ENCODE measurements around the gene SHISA9. TPM values are rescaled to one million over a fixed set of nuclear protein-coding genes. Genes with fewer than 3 reads are reported as not detected.

The SHISA9 gene
- total and polyA plus RNA-seq, 2 donors (not counting 1 experiment from before 2014, with no cell fraction given) = 0.03 to 0.07 TPM

- 31% methylated on average over 3 of the region's 5 CpGs for WGBS (ENCODE audit: insufficient coverage)
- H3K27me3 Mint-ChIP-seq = peaks cover 36% of the 10 kb centered on the region
- POLR2A ChIA-PET = no interaction called here
These were observed 6.4 kb downstream of the SHISA9 start for GRCh38 chr16:12907670-12908233.

GRCh38 chr16:12917246-12917645 is 15.8 kb downstream of the SHISA9 start:
- ATAC-seq (ENCODE audit: low read depth) (no peak), DNase-seq (no peak)
- TF ChIP-seq CTCF (IDR thresholded peaks at IDR 0.05) (no peak), EZH2 (IDR thresholded peaks at IDR 0.05; ENCODE audit: borderline replicate concordance, insufficient read depth, low read depth, low read length, poor library complexity, severe bottlenecking) (no peak)
- POLR2A ChIA-PET = no interaction called here
- no peak overlapping the region for H3K9ac ChIP-seq (ENCODE audit: low read length)
- no peak overlapping the region for H3K4me2 ChIP-seq (replicated peaks; ENCODE audit: low read depth, low read length, poor library complexity, severe bottlenecking)
- H3K4me1 ChIP-seq (ENCODE audit: control insufficient read depth in 2 of 2, insufficient read depth in 2 of 2, low read length in 2 of 2) = no peaks in the 10 kb centered on the region
- H3K27me3 Mint-ChIP-seq = peaks cover 23% of the 10 kb centered on the region
- H3K36me3 ChIP-seq (replicated peaks in 1 of 2; ENCODE audit: control extremely low read depth in 1 of 2, control insufficient read depth in 1 of 2, extremely low read depth in 1 of 2, insufficient read depth in 2 of 2, low read length in 1 of 2) = no peaks in the 10 kb centered on the region
- no peaks in the 10 kb centered on the region for H4K20me1 ChIP-seq (ENCODE audit: control insufficient read depth, insufficient read depth, low read length, poor library complexity, severe bottlenecking)
- no peaks in the 10 kb centered on the region for H3K9me3 Mint-ChIP-seq (ENCODE audit: insufficient read depth)
- H3K27me3 ChIP-seq (replicated peaks in 1 of 4; ENCODE audit: control extremely low read depth in 1 of 4, control insufficient read depth in 3 of 4, insufficient read depth in 4 of 4, low read length in 3 of 4) = peaks cover 0 to 3% (median 1%) of the 10 kb centered on the region in 4 experiments
- WGBS (ENCODE audit: insufficient coverage) = 83% methylated on average over 1 of the region's 5 CpGs
- CTCF ChIA-PET = no interaction called here
- peaks cover 0 to 9% (median 0%) of the 10 kb centered on the region in 3 donors for H3K9me3 ChIP-seq (ENCODE audit: control extremely low read depth in 1 of 3, control insufficient read depth in 2 of 3, insufficient read depth in 1 of 3, low read length in 2 of 3)
- H3K27ac ChIP-seq (ENCODE audit: low read length in 2 of 2) = no peak overlapping the region
- H3K4me3 ChIP-seq (ENCODE audit: control extremely low read depth in 1 of 5, extremely low read depth in 1 of 5, insufficient read depth in 1 of 5, low read depth in 2 of 5, low read length in 4 of 5) = no peak overlapping the region
- no peaks in the 10 kb centered on the region for H3K4me1 Mint-ChIP-seq
- intact Hi-C loops (cut with micrococcal nuclease) = no loop called here
- H3K27ac Mint-ChIP-seq = no peak overlapping the region
- H3K79me2 ChIP-seq (ENCODE audit: control insufficient read depth, insufficient read depth, low read length) = no peaks in the 10 kb centered on the region
- H3K4me3 Mint-ChIP-seq = no peak overlapping the region
- H2AFZ ChIP-seq (ENCODE audit: insufficient read depth, low read depth, low read length, poor library complexity, severe bottlenecking) = no peak overlapping the region

More at GRCh38 chr16:12907670-12908233, 6.4 kb downstream of the SHISA9 start:
- DNase-seq (no peak), ATAC-seq (ENCODE audit: low read depth) (no peak)
- no peaks in the 10 kb centered on the region for H3K79me2 ChIP-seq (ENCODE audit: control insufficient read depth, insufficient read depth, low read length)
- peaks cover 5% of the 10 kb centered on the region in 2 donors for H3K4me1 ChIP-seq (ENCODE audit: control insufficient read depth in 2 of 2, insufficient read depth in 2 of 2, low read length in 2 of 2)
- Mint-ChIP-seq H3K27ac (no peak overlapping the region), H3K9me3 (ENCODE audit: insufficient read depth) (no peaks in the 10 kb centered on the region), H3K4me3 (no peak overlapping the region), H3K4me1 (peaks cover 2% of the 10 kb centered on the region)
- no peak overlapping the region for H3K27ac ChIP-seq (ENCODE audit: low read length in 2 of 2)
- no peaks in the 10 kb centered on the region for H4K20me1 ChIP-seq (ENCODE audit: control insufficient read depth, insufficient read depth, low read length, poor library complexity, severe bottlenecking)
- H3K27me3 ChIP-seq (replicated peaks in 1 of 4; ENCODE audit: control extremely low read depth in 1 of 4, control insufficient read depth in 3 of 4, insufficient read depth in 4 of 4, low read length in 3 of 4) = peaks cover 0 to 22% (median 7%) of the 10 kb centered on the region in 4 experiments
- TF ChIP-seq EZH2 (IDR thresholded peaks at IDR 0.05; ENCODE audit: borderline replicate concordance, insufficient read depth, low read depth, low read length, poor library complexity, severe bottlenecking) = no peak
- TF ChIP-seq CTCF (IDR thresholded peaks at IDR 0.05) = no peak
- H3K4me3 ChIP-seq (ENCODE audit: control extremely low read depth in 1 of 5, extremely low read depth in 1 of 5, insufficient read depth in 1 of 5, low read depth in 2 of 5, low read length in 4 of 5) = no peak overlapping the region
- intact Hi-C loops (cut with micrococcal nuclease) = no loop called here
- H3K9ac ChIP-seq (ENCODE audit: low read length) = no peak overlapping the region
- peaks cover 0 to 8% (median 0%) of the 10 kb centered on the region in 3 donors for H3K9me3 ChIP-seq (ENCODE audit: control extremely low read depth in 1 of 3, control insufficient read depth in 2 of 3, insufficient read depth in 1 of 3, low read length in 2 of 3)
- H3K36me3 ChIP-seq (replicated peaks in 1 of 2; ENCODE audit: control extremely low read depth in 1 of 2, control insufficient read depth in 1 of 2, extremely low read depth in 1 of 2, insufficient read depth in 2 of 2, low read length in 1 of 2) = no peaks in the 10 kb centered on the region
- H2AFZ ChIP-seq (ENCODE audit: insufficient read depth, low read depth, low read length, poor library complexity, severe bottlenecking) = no peak overlapping the region
- CTCF ChIA-PET = no interaction called here
- H3K4me2 ChIP-seq (replicated peaks; ENCODE audit: low read depth, low read length, poor library complexity, severe bottlenecking) = no peak overlapping the region
